ENCODE data around the gene NKX2-2.

DNA sequence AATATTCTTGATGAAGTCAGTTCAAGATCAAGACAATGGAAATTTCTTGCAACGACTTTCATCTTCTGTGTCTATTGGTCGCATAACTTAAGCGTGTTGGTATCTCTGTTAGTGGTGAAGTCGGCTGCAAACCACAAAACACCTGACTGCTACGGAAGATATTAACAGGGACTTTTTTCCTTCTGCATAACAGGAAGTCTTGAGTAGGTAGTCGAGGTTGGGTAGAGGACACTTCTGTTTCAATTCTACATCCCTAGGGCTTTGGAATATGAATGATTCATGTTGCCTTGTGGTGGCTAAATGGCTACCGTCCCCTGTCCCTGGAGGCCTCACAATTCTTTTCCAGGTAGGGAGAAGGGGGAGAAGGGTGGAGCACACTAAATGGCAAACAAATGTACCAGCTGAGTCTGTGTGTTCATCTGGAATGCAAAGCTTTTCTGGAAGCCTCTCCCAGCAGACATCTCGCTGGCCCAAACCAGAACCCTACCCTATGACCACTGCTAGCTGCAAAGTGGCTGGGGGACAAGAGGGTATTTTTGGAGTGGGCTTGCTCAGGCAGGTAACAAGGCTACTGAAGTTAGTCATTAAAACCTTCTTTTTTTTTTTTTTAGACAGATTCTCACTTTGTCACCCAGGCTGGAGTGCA, 34.6 kb upstream of the NKX2-2 start:
- TF ChIP-seq TAF1 (IDR thresholded peaks at IDR 0.05; ENCODE audit: borderline replicate concordance, insufficient read depth, low read length), result no peak
- no peak for TF ChIP-seq POLR2AphosphoS5 (IDR thresholded peaks at IDR 0.05; ENCODE audit: low read depth, low read length)
- TF ChIP-seq, protein P1, sequence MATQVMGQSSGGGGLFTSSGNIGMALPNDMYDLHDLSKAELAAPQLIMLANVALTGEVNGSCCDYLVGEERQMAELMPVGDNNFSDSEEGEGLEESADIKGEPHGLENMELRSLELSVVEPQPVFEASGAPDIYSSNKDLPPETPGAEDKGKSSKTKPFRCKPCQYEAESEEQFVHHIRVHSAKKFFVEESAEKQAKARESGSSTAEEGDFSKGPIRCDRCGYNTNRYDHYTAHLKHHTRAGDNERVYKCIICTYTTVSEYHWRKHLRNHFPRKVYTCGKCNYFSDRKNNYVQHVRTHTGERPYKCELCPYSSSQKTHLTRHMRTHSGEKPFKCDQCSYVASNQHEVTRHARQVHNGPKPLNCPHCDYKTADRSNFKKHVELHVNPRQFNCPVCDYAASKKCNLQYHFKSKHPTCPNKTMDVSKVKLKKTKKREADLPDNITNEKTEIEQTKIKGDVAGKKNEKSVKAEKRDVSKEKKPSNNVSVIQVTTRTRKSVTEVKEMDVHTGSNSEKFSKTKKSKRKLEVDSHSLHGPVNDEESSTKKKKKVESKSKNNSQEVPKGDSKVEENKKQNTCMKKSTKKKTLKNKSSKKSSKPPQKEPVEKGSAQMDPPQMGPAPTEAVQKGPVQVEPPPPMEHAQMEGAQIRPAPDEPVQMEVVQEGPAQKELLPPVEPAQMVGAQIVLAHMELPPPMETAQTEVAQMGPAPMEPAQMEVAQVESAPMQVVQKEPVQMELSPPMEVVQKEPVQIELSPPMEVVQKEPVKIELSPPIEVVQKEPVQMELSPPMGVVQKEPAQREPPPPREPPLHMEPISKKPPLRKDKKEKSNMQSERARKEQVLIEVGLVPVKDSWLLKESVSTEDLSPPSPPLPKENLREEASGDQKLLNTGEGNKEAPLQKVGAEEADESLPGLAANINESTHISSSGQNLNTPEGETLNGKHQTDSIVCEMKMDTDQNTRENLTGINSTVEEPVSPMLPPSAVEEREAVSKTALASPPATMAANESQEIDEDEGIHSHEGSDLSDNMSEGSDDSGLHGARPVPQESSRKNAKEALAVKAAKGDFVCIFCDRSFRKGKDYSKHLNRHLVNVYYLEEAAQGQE (IDR thresholded peaks at IDR 0.05; ENCODE audit: insufficient read depth in 1 of 2, low read depth in 2 of 2, low read length in 2 of 2), result no peak
- TF ChIP-seq SIN3A (IDR thresholded peaks at IDR 0.05; ENCODE audit: borderline replicate concordance, insufficient read depth, low read length), result no peak
- TF ChIP-seq FOXP2 (optimal IDR thresholded peaks at IDR 0.05; ENCODE audit: borderline replicate concordance, extremely low read depth, extremely low read length, insufficient read depth), result no peak

All from PFSK-1 (cell line).